Measurements from ENCODE around the gene DNAJC5. TPM values are rescaled to one million over a fixed set of nuclear protein-coding genes. Genes with fewer than 3 reads are reported as not detected.
A peak's percentile ranks its signal among the peaks of the same experiment; 100 is the strongest.

DNAJC5 gene
- total and polyA plus RNA-seq, 2 experiments from 2014 or later, result 22.4 to 68.0 TPM

GRCh38 chr20:63886054-63886419 lies 8.9 kb upstream of the DNAJC5 start:
- no peak overlapping the region for H2AFZ ChIP-seq
- H3K9me3 ChIP-seq (ENCODE audit: low read depth), result no peaks in the 10 kb centered on the region
- no peaks in the 10 kb centered on the region for H4K20me1 ChIP-seq (ENCODE audit: insufficient read depth)
- TF ChIP-seq EZH2 (IDR thresholded peaks at IDR 0.05; ENCODE audit: insufficient read depth, poor library complexity, severe bottlenecking) (no peak), EZH2phosphoT487 (IDR thresholded peaks at IDR 0.05; ENCODE audit: insufficient read depth, low read depth) (no peak)
- peaks cover 94% of the 10 kb centered on the region for H3K79me2 ChIP-seq (ENCODE audit: insufficient read depth)
- no peak overlapping the region for H3K4me2 ChIP-seq (ENCODE audit: unreplicated experiment)
- H3K9me2 ChIP-seq (ENCODE audit: insufficient read depth), result no peaks in the 10 kb centered on the region
- in situ Hi-C loops (cut with MboI), result no loop called here
- 94 to 97% methylated on average over 11 to 14 of the region's 14 CpGs for WGBS, 2 experiments (ENCODE audit: low coverage in 1 of 2, low lambda C conversion rate in 2 of 2, missing lambda C conversion rate in 2 of 2)
- peaks cover 20% of the 10 kb centered on the region for H3F3A ChIP-seq (ENCODE audit: insufficient read depth)
- peaks cover 7% of the 10 kb centered on the region; the same call in 1 of the 2 replicates for H3K4me1 ChIP-seq (ENCODE audit: insufficient read depth)
- no peak for DNase-seq
- no peaks in the 10 kb centered on the region for H3K27me3 ChIP-seq (replicated peaks; ENCODE audit: insufficient read depth)
- peaks cover 24% of the 10 kb centered on the region for H3K36me3 ChIP-seq (ENCODE audit: low read depth)
- H3K27ac ChIP-seq, result no peak overlapping the region
- H3K4me3 ChIP-seq, result no peak overlapping the region
- no peak overlapping the region for H3K9ac ChIP-seq

GRCh38 chr20:63886921-63887320 lies 8.0 kb upstream of the DNAJC5 start:
- Histone ChIP-seq H3F3A (ENCODE audit: insufficient read depth) (peaks cover 29% of the 10 kb centered on the region), H3K9me2 (ENCODE audit: insufficient read depth) (no peaks in the 10 kb centered on the region), H3K9me3 (ENCODE audit: low read depth) (no peaks in the 10 kb centered on the region), H3K9ac (no peak overlapping the region), H3K27ac (no peak overlapping the region), H3K27me3 (replicated peaks; ENCODE audit: insufficient read depth) (no peaks in the 10 kb centered on the region), H4K20me1 (ENCODE audit: insufficient read depth) (no peaks in the 10 kb centered on the region), H3K4me1 (ENCODE audit: insufficient read depth) (peaks cover 7% of the 10 kb centered on the region; the same call in 1 of the 2 replicates), H3K4me2 (ENCODE audit: unreplicated experiment) (no peak overlapping the region), H3K79me2 (ENCODE audit: insufficient read depth) (peaks cover 85% of the 10 kb centered on the region), H2AFZ (no peak overlapping the region), H3K4me3 (no peak overlapping the region), H3K36me3 (ENCODE audit: low read depth) (peaks cover 24% of the 10 kb centered on the region)
- 92 to 93% methylated on average over 11 of the region's 11 CpGs for WGBS, 2 experiments (ENCODE audit: low coverage in 1 of 2, low lambda C conversion rate in 2 of 2, missing lambda C conversion rate in 2 of 2)
- TF ChIP-seq EZH2 (IDR thresholded peaks at IDR 0.05; ENCODE audit: insufficient read depth, poor library complexity, severe bottlenecking), result no peak
- TF ChIP-seq EZH2phosphoT487 (IDR thresholded peaks at IDR 0.05; ENCODE audit: insufficient read depth, low read depth), result no peak
- in situ Hi-C loops (cut with MboI), result no loop called here
- no peak for DNase-seq

DNA sequence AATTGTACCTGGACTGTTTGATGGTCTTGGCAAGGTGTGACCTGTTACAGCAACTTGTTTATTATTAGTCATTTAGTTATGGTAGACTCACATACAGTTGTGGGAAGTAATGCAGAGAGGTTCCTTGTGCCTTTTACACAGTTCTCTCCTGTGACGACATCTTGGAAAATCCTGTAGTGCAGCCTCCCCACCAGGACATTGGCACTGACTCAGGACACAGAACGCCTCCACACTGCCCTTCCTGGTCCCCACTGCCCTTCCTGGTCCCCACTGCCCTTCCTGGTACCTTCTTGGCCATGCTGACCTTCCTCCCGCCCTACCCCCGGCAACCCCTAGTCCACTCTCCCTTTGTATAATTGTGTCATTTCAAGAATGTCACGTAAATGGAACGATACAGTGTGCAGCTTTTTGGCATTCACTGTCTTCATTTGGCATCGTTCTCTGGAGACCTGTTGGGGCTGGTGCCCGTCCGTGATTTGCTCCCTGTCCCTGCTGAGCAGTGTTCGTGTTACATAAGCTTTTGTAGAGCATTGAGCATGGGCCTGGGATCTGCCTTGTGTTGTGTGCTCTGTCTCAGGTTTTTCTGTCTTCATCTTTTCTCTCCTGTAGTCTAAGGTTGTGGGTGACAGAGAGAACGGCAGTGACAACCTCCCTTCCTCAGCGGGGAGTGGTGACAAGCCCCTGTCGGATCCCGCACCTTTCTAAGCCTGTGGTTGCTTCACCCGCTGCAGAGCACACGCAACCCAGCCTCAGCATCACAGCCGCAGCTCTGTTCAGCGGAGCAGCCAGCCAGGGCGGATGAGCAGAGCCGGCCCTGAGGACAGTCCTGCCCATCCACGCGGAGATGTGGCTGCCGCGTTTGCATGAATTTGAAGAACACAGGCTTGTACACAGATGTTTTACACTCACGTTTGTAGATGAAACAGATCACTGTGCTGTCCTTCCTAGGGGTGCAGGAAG lies 5.4 kb upstream of the DNAJC5 start:
- 82 to 85% methylated on average over 25 of the region's 25 CpGs for WGBS, 2 experiments (ENCODE audit: low coverage in 1 of 2, low lambda C conversion rate in 2 of 2, missing lambda C conversion rate in 2 of 2)
- Histone ChIP-seq H3K36me3 (ENCODE audit: low read depth) (peaks cover 24% of the 10 kb centered on the region), H3K9me2 (ENCODE audit: insufficient read depth) (no peaks in the 10 kb centered on the region), H2AFZ (no peak overlapping the region), H4K20me1 (ENCODE audit: insufficient read depth) (no peaks in the 10 kb centered on the region), H3K9me3 (ENCODE audit: low read depth) (no peaks in the 10 kb centered on the region), H3K9ac (no peak overlapping the region), H3K27ac (no peak overlapping the region), H3K79me2 (ENCODE audit: insufficient read depth) (peaks cover 60% of the 10 kb centered on the region), H3K4me1 (ENCODE audit: insufficient read depth) (peaks cover 7% of the 10 kb centered on the region; the same call in 1 of the 2 replicates), H3K4me3 (no peak overlapping the region), H3K27me3 (replicated peaks; ENCODE audit: insufficient read depth) (no peaks in the 10 kb centered on the region), H3F3A (ENCODE audit: insufficient read depth) (peaks cover 51% of the 10 kb centered on the region), H3K4me2 (ENCODE audit: unreplicated experiment) (no peak overlapping the region)
- peak; percentile 24 for DNase-seq
- TF ChIP-seq EZH2 (IDR thresholded peaks at IDR 0.05; ENCODE audit: insufficient read depth, poor library complexity, severe bottlenecking), result no peak
- no peak for TF ChIP-seq EZH2phosphoT487 (IDR thresholded peaks at IDR 0.05; ENCODE audit: insufficient read depth, low read depth)
- in situ Hi-C loops (cut with MboI), result no loop called here

DNA sequence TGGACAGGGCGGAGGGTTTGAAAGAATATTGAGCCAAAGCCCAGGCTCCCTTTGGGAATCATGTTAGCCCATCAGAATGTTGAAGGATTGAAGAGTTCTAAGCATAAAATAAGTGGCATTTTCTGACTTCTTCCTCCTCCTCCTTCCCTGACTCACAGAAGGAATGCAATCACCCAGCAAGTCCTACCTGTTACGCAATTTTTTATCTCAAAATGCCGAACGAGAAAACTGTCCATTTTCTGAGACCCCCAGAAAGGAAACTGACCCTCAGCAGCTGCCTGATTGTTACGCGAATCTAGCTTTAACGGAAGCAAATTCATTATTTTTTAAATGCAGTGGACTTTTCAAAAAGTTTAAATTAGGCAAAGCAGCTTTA lies 4.7 kb upstream of the DNAJC5 start:
- Histone ChIP-seq H3K79me2 (ENCODE audit: insufficient read depth) (peaks cover 53% of the 10 kb centered on the region), H3K9ac (no peak overlapping the region), H3K9me2 (ENCODE audit: insufficient read depth) (no peaks in the 10 kb centered on the region), H3K4me2 (ENCODE audit: unreplicated experiment) (no peak overlapping the region), H4K20me1 (ENCODE audit: insufficient read depth) (no peaks in the 10 kb centered on the region), H3K4me3 (no peak overlapping the region), H3K4me1 (ENCODE audit: insufficient read depth) (peaks cover 7% of the 10 kb centered on the region; the same call in 1 of the 2 replicates), H3K27ac (no peak overlapping the region), H3K9me3 (ENCODE audit: low read depth) (no peaks in the 10 kb centered on the region), H3K27me3 (replicated peaks; ENCODE audit: insufficient read depth) (no peaks in the 10 kb centered on the region), H2AFZ (no peak overlapping the region), H3K36me3 (ENCODE audit: low read depth) (peaks cover 24% of the 10 kb centered on the region), H3F3A (ENCODE audit: insufficient read depth) (peaks cover 51% of the 10 kb centered on the region)
- 85% methylated on average over 7 of the region's 7 CpGs for WGBS, 2 experiments (ENCODE audit: low coverage in 1 of 2, low lambda C conversion rate in 2 of 2, missing lambda C conversion rate in 2 of 2)
- in situ Hi-C loops (cut with MboI), result no loop called here
- DNase-seq, result peak; percentile 34
- TF ChIP-seq EZH2phosphoT487 (IDR thresholded peaks at IDR 0.05; ENCODE audit: insufficient read depth, low read depth) (no peak), EZH2 (IDR thresholded peaks at IDR 0.05; ENCODE audit: insufficient read depth, poor library complexity, severe bottlenecking) (no peak)

Data from GM23248 (cell line).